Measurements from ENCODE around the gene PITPNC1. TPM values are rescaled to one million over a fixed set of nuclear protein-coding genes. Genes with fewer than 3 reads are reported as not detected.

PITPNC1 gene
- total RNA-seq, 1 experiment from 2014 or later: 4.2 TPM

GRCh38 chr17:67687511-67687910 lies 310.4 kb downstream of the PITPNC1 start:
- Histone ChIP-seq H3K27me3 (replicated peaks; ENCODE audit: control insufficient read depth, insufficient read depth, low read length) (no peaks in the 10 kb centered on the region), H3K4me3 (ENCODE audit: low read depth, low read length) (no peak overlapping the region), H3K9me3 (no peaks in the 10 kb centered on the region), H3K4me1 (no peaks in the 10 kb centered on the region), H3K36me3 (ENCODE audit: control insufficient read depth, insufficient read depth, low read length) (no peaks in the 10 kb centered on the region)
- Mint-ChIP-seq H3K4me1 (ENCODE audit: low read depth, unreplicated experiment) (no peaks in the 10 kb centered on the region), H3K27me3 (ENCODE audit: insufficient read depth, unreplicated experiment) (no peaks in the 10 kb centered on the region), H3K27ac (ENCODE audit: unreplicated experiment) (no peak overlapping the region), H3K4me3 (ENCODE audit: unreplicated experiment) (no peak overlapping the region), H3K9me3 (ENCODE audit: unreplicated experiment) (no peaks in the 10 kb centered on the region), H3K36me3 (ENCODE audit: insufficient read depth, unreplicated experiment) (no peaks in the 10 kb centered on the region)
- no TSS peak for BruUV-seq (replicated peaks)
- intact Hi-C loops (cut with micrococcal nuclease; ENCODE audit: unreplicated experiment): no loop called here
- no peak for DNase-seq
- ChIA-PET CTCF (no interaction called here), POLR2A (no interaction called here)
- TF ChIP-seq CTCF (IDR thresholded peaks at IDR 0.05; ENCODE audit: insufficient read depth in 1 of 2, low read depth in 1 of 2, low read length in 1 of 2, severe bottlenecking in 1 of 2, unreplicated experiment in 1 of 2): no peak

GRCh38 chr17:67689534-67690177 lies 312.6 kb downstream of the PITPNC1 start:
- H3K9me3 Mint-ChIP-seq (ENCODE audit: unreplicated experiment): no peaks in the 10 kb centered on the region
- DNase-seq: peak in 1 of 2 experiments; percentile 68

GRCh38 chr17:67693811-67694210 lies 316.7 kb downstream of the PITPNC1 start:
- intact Hi-C loops (cut with micrococcal nuclease; ENCODE audit: unreplicated experiment): no loop called here
- Histone ChIP-seq H3K36me3 (ENCODE audit: control insufficient read depth, insufficient read depth, low read length) (no peaks in the 10 kb centered on the region), H3K27me3 (replicated peaks; ENCODE audit: control insufficient read depth, insufficient read depth, low read length) (no peaks in the 10 kb centered on the region), H3K4me3 (ENCODE audit: low read depth, low read length) (no peak overlapping the region), H3K4me1 (no peaks in the 10 kb centered on the region), H3K9me3 (no peaks in the 10 kb centered on the region)
- no peak for TF ChIP-seq CTCF (IDR thresholded peaks at IDR 0.05; ENCODE audit: insufficient read depth in 1 of 2, low read depth in 1 of 2, low read length in 1 of 2, severe bottlenecking in 1 of 2, unreplicated experiment in 1 of 2)
- Mint-ChIP-seq H3K36me3 (ENCODE audit: insufficient read depth, unreplicated experiment) (no peaks in the 10 kb centered on the region), H3K27me3 (ENCODE audit: insufficient read depth, unreplicated experiment) (peaks cover 5% of the 10 kb centered on the region), H3K9me3 (ENCODE audit: unreplicated experiment) (no peaks in the 10 kb centered on the region), H3K27ac (ENCODE audit: unreplicated experiment) (no peak overlapping the region), H3K4me1 (ENCODE audit: low read depth, unreplicated experiment) (peaks cover 6% of the 10 kb centered on the region), H3K4me3 (ENCODE audit: unreplicated experiment) (no peak overlapping the region)
- ChIA-PET CTCF (no interaction called here), POLR2A (no interaction called here)
- no TSS peak for BruUV-seq (replicated peaks)
- DNase-seq: no peak

More at GRCh38 chr17:67689534-67690177, 312.6 kb downstream of the PITPNC1 start:
- peaks cover 2% of the 10 kb centered on the region for H3K27me3 Mint-ChIP-seq (ENCODE audit: insufficient read depth, unreplicated experiment)
- H3K4me3 ChIP-seq (ENCODE audit: low read depth, low read length): no peak overlapping the region
- H3K9me3 ChIP-seq: no peaks in the 10 kb centered on the region
- H3K27ac Mint-ChIP-seq (ENCODE audit: unreplicated experiment): no peak overlapping the region
- no peak overlapping the region for H3K4me3 Mint-ChIP-seq (ENCODE audit: unreplicated experiment)
- H3K36me3 Mint-ChIP-seq (ENCODE audit: insufficient read depth, unreplicated experiment): no peaks in the 10 kb centered on the region
- ChIA-PET POLR2A (no interaction called here), CTCF (no interaction called here)
- peak; percentile 67 to 76 for TF ChIP-seq CTCF (IDR thresholded peaks at IDR 0.05; ENCODE audit: insufficient read depth in 1 of 2, low read depth in 1 of 2, low read length in 1 of 2, severe bottlenecking in 1 of 2, unreplicated experiment in 1 of 2)
- no peaks in the 10 kb centered on the region for H3K27me3 ChIP-seq (replicated peaks; ENCODE audit: control insufficient read depth, insufficient read depth, low read length)
- no TSS peak for BruUV-seq (replicated peaks)
- H3K36me3 ChIP-seq (ENCODE audit: control insufficient read depth, insufficient read depth, low read length): no peaks in the 10 kb centered on the region
- intact Hi-C loops (cut with micrococcal nuclease; ENCODE audit: unreplicated experiment): loop anchor here (1.0 kb wide), 3 partner anchors 114 to 315 kb away; no protein-coding TSS in a partner anchor
- H3K4me1 ChIP-seq: no peaks in the 10 kb centered on the region
- no peaks in the 10 kb centered on the region for H3K4me1 Mint-ChIP-seq (ENCODE audit: low read depth, unreplicated experiment)
